BLaER1 treated with 17β-estradiol and CSF1 and Interleukin-3, amounts not matched to agents 10 nM and 100 nM (cell line): ENCODE results near the gene COG5.

ENCODE experiments used
- H3K27ac ChIP-seq, 11 experiments: shearing (Covaris generic); formaldehyde crosslinking; 2 replicates each; pipeline ENCODE4 v1.8.1; 2022
- H3K27me3 ChIP-seq, 11 experiments: shearing (Covaris generic); formaldehyde crosslinking; 2 replicates each; pipeline ENCODE4 v1.8.1; 2022
- H3K36me3 ChIP-seq, 11 experiments: shearing (Covaris generic); formaldehyde crosslinking; 2 replicates each; pipeline ENCODE4 v1.8.1; 2022
- H3K4me1 ChIP-seq, 10 experiments: shearing (Covaris generic); formaldehyde crosslinking; 2 replicates each; pipeline ENCODE4 v1.8.1; 2022
- H3K4me2 ChIP-seq, 11 experiments: shearing (Covaris generic); formaldehyde crosslinking; 2 replicates each; pipeline ENCODE4 v1.8.1; 2022
- H3K4me3 ChIP-seq, 10 experiments: shearing (Covaris generic); formaldehyde crosslinking; 2 replicates each; pipeline ENCODE4 v1.8.1; 2022
- H3K9ac ChIP-seq, 11 experiments: shearing (Covaris generic); formaldehyde crosslinking; 2 replicates each; pipeline ENCODE4 v1.8.1; 2022
- H3K9me3 ChIP-seq, 11 experiments: shearing (Covaris generic); formaldehyde crosslinking; replicated peaks in 1 of 11; 2 replicates each; pipeline ENCODE4 v1.8.1; 2022
- H4K20me1 ChIP-seq, 11 experiments: shearing (Covaris generic); formaldehyde crosslinking; 2 replicates each; pipeline ENCODE4 v1.8.1; 2022
- Cebpa-rat ChIP-seq, 11 experiments: shearing (Covaris generic); IDR thresholded peaks; 2 replicates each; pipeline ENCODE4 v1.8.1; 2022

The COG5 gene

GRCh38 chr7:107209565-107209964 lies 354.2 kb downstream of the COG5 start:
- H3K4me2 ChIP-seq, result peak overlapping the region in 8 of 11 experiments; percentile 49 to 72 (median 58); a peak in 14 of 22 replicates
- no peak overlapping the region for H3K4me3 ChIP-seq
- no peak for TF ChIP-seq Cebpa-rat (IDR thresholded peaks at IDR 0.05)
- peaks cover 0 to 10% (median 0%) of the 10 kb centered on the region in 11 experiments; a peak in 2 of 22 replicates for H4K20me1 ChIP-seq
- peak overlapping the region in 3 of 11 experiments; percentile 56 to 65 (median 56); a peak in 2 of 22 replicates for H3K27ac ChIP-seq
- H3K9me3 ChIP-seq, result peaks cover 10 to 28% (median 18%) of the 10 kb centered on the region in 11 experiments; a peak in 21 of 22 replicates
- no peaks in the 10 kb centered on the region for H3K27me3 ChIP-seq
- no peak overlapping the region for H3K9ac ChIP-seq
- H3K36me3 ChIP-seq, result peaks cover 61 to 85% (median 68%) of the 10 kb centered on the region in 11 experiments
- peaks cover 25 to 33% (median 27%) of the 10 kb centered on the region in 10 experiments for H3K4me1 ChIP-seq

GRCh38 chr7:107208563-107208962 lies 355.2 kb downstream of the COG5 start:
- peaks cover 2 to 17% (median 8%) of the 10 kb centered on the region in 11 experiments; a peak in 19 of 22 replicates for H3K9me3 ChIP-seq
- peak overlapping the region in 2 of 11 experiments; percentile 16 to 42; a peak in 1 of 22 replicates for H3K9ac ChIP-seq
- no peaks in the 10 kb centered on the region for H3K27me3 ChIP-seq
- peak overlapping the region in 9 of 11 experiments; percentile 19 to 65 (median 51); a peak in 15 of 22 replicates for H3K27ac ChIP-seq
- H3K4me1 ChIP-seq, result peaks cover 25 to 33% (median 27%) of the 10 kb centered on the region in 10 experiments
- peaks cover 63 to 86% (median 74%) of the 10 kb centered on the region in 11 experiments for H3K36me3 ChIP-seq
- no peak for TF ChIP-seq Cebpa-rat (IDR thresholded peaks at IDR 0.05)
- no peak overlapping the region for H3K4me3 ChIP-seq
- H3K4me2 ChIP-seq, result peak overlapping the region in 9 of 11 experiments; percentile 29 to 72 (median 56); a peak in 17 of 22 replicates
- H4K20me1 ChIP-seq, result peaks cover 0 to 18% (median 0%) of the 10 kb centered on the region in 11 experiments; a peak in 2 of 22 replicates

GRCh38 chr7:107208024-107208521 lies 355.6 kb downstream of the COG5 start:
- peak overlapping the region in 9 of 11 experiments; percentile 29 to 72 (median 56); a peak in 18 of 22 replicates for H3K4me2 ChIP-seq
- peak overlapping the region in 9 of 11 experiments; percentile 19 to 65 (median 51); a peak in 16 of 22 replicates for H3K27ac ChIP-seq
- no peaks in the 10 kb centered on the region for H3K27me3 ChIP-seq
- H3K36me3 ChIP-seq, result peaks cover 63 to 87% (median 74%) of the 10 kb centered on the region in 11 experiments
- no peak overlapping the region for H3K4me3 ChIP-seq
- peaks cover 24 to 29% (median 26%) of the 10 kb centered on the region in 10 experiments for H3K4me1 ChIP-seq
- peak overlapping the region in 2 of 11 experiments; percentile 16 to 42; a peak in 2 of 22 replicates for H3K9ac ChIP-seq
- peaks cover 0 to 23% (median 0%) of the 10 kb centered on the region in 11 experiments; a peak in 2 of 22 replicates for H4K20me1 ChIP-seq
- no peak for TF ChIP-seq Cebpa-rat (IDR thresholded peaks at IDR 0.05)
- peaks cover 0 to 13% (median 3%) of the 10 kb centered on the region in 11 experiments; a peak in 12 of 22 replicates for H3K9me3 ChIP-seq

- H4K20me1 ChIP-seq, result peaks cover 0 to 28% (median 0%) of the 10 kb centered on the region in 11 experiments; a peak in 2 of 22 replicates
- no peak for TF ChIP-seq Cebpa-rat (IDR thresholded peaks at IDR 0.05)
- H3K4me2 ChIP-seq, result peak overlapping the region in 8 of 11 experiments; percentile 49 to 72 (median 58); a peak in 14 of 22 replicates
- peaks cover 0 to 7% (median 0%) of the 10 kb centered on the region in 11 experiments; a peak in 3 of 22 replicates for H3K9me3 ChIP-seq
- no peak overlapping the region for H3K9ac ChIP-seq
- peaks cover 18 to 28% (median 25%) of the 10 kb centered on the region in 10 experiments for H3K4me1 ChIP-seq
- H3K27ac ChIP-seq, result peak overlapping the region in 4 of 11 experiments; percentile 4 to 56 (median 36); a peak in 2 of 22 replicates
- no peak overlapping the region for H3K4me3 ChIP-seq
- H3K27me3 ChIP-seq, result no peaks in the 10 kb centered on the region
- H3K36me3 ChIP-seq, result peaks cover 68 to 93% (median 78%) of the 10 kb centered on the region in 11 experiments
Measured at GRCh38 chr7:107207459-107207858, 356.3 kb downstream of the COG5 start.

GRCh38 chr7:107206706-107207105 lies 357.0 kb downstream of the COG5 start:
- Histone ChIP-seq H3K27me3 (no peaks in the 10 kb centered on the region), H3K4me3 (no peak overlapping the region), H4K20me1 (peaks cover 0 to 35% (median 0%) of the 10 kb centered on the region in 11 experiments; a peak in 5 of 22 replicates), H3K36me3 (peaks cover 75 to 98% (median 85%) of the 10 kb centered on the region in 11 experiments), H3K4me1 (peaks cover 17 to 28% (median 25%) of the 10 kb centered on the region in 10 experiments), H3K9ac (no peak overlapping the region), H3K4me2 (no peak overlapping the region), H3K27ac (no peak overlapping the region), H3K9me3 (peaks cover 0 to 7% (median 0%) of the 10 kb centered on the region in 11 experiments; a peak in 3 of 22 replicates)
- TF ChIP-seq Cebpa-rat (IDR thresholded peaks at IDR 0.05), result no peak

- Histone ChIP-seq H3K27me3 (no peaks in the 10 kb centered on the region), H3K4me1 (peaks cover 17 to 28% (median 25%) of the 10 kb centered on the region in 10 experiments), H3K27ac (no peak overlapping the region), H4K20me1 (peaks cover 0 to 41% (median 0%) of the 10 kb centered on the region in 11 experiments; a peak in 5 of 22 replicates), H3K36me3 (peaks cover 80 to 99% (median 88%) of the 10 kb centered on the region in 11 experiments), H3K4me3 (no peak overlapping the region), H3K4me2 (no peak overlapping the region), H3K9ac (no peak overlapping the region), H3K9me3 (peaks cover 0 to 7% (median 0%) of the 10 kb centered on the region in 11 experiments; a peak in 3 of 22 replicates)
- no peak for TF ChIP-seq Cebpa-rat (IDR thresholded peaks at IDR 0.05)
Measured at GRCh38 chr7:107206136-107206535, 357.6 kb downstream of the COG5 start.

GRCh38 chr7:107203607-107204006 lies 360.1 kb downstream of the COG5 start:
- H3K9me3 ChIP-seq, result no peaks in the 10 kb centered on the region
- peaks cover 83 to 99% (median 89%) of the 10 kb centered on the region in 11 experiments for H3K36me3 ChIP-seq
- no peak for TF ChIP-seq Cebpa-rat (IDR thresholded peaks at IDR 0.05)
- no peak overlapping the region for H3K4me2 ChIP-seq
- H3K4me3 ChIP-seq, result no peak overlapping the region
- no peak overlapping the region for H3K9ac ChIP-seq
- H4K20me1 ChIP-seq, result peaks cover 0 to 66% (median 0%) of the 10 kb centered on the region in 11 experiments; a peak in 6 of 22 replicates
- peaks cover 12 to 16% (median 15%) of the 10 kb centered on the region in 10 experiments for H3K4me1 ChIP-seq
- H3K27me3 ChIP-seq, result no peaks in the 10 kb centered on the region
- H3K27ac ChIP-seq, result no peak overlapping the region

GRCh38 chr7:107201795-107202450 lies 361.8 kb downstream of the COG5 start:
- H3K4me3 ChIP-seq, result no peak overlapping the region
- peaks cover 90 to 100% (median 97%) of the 10 kb centered on the region in 11 experiments for H3K36me3 ChIP-seq
- H4K20me1 ChIP-seq, result peaks cover 0 to 83% (median 0%) of the 10 kb centered on the region in 11 experiments; a peak in 6 of 22 replicates
- H3K4me2 ChIP-seq, result no peak overlapping the region
- no peaks in the 10 kb centered on the region for H3K27me3 ChIP-seq
- H3K9me3 ChIP-seq, result no peaks in the 10 kb centered on the region
- H3K9ac ChIP-seq, result no peak overlapping the region
- TF ChIP-seq Cebpa-rat (IDR thresholded peaks at IDR 0.05), result no peak
- no peaks in the 10 kb centered on the region for H3K4me1 ChIP-seq
- no peak overlapping the region for H3K27ac ChIP-seq
